ENCODE results near the gene CLN5.

- TF ChIP-seq SUZ12 (IDR thresholded peaks at IDR 0.05; ENCODE audit: extremely low read depth, insufficient read depth, insufficient read length) (no peak), YY1 (IDR thresholded peaks at IDR 0.05; ENCODE audit: insufficient read depth, insufficient read length) (no peak)
Observed at GRCh38 chr13:76993021-76993420, 1.1 kb downstream of the CLN5 start.

All from NT2/D1 (cell line).